HT-29 (cell line): ENCODE measurements around the gene LCP2. TPM values are rescaled to one million over a fixed set of nuclear protein-coding genes. Genes with fewer than 3 reads are reported as not detected.
"Not testable (repeated sequence)": the region's sequence is repeated elsewhere in the genome, so short reads cannot be mapped to it uniquely, and the experiment has no call there.

Experiments used
- DNase-seq: peaks from one replicate; pipeline ENCODE4 v3.0.0-alpha.2; 2015; ENCODE audit warnings: low spot score
- total RNA-seq: library from RNA; depleted of rRNA; stranded (reverse); fragments of >200 nt; shearing (Covaris generic); gene quantifications from 2 replicates; pipeline ENCODE4 v1.2.3, GENCODE V29; 2014

LCP2 gene
- total RNA-seq, 1 experiment from 2014 or later = not detected

DNA sequence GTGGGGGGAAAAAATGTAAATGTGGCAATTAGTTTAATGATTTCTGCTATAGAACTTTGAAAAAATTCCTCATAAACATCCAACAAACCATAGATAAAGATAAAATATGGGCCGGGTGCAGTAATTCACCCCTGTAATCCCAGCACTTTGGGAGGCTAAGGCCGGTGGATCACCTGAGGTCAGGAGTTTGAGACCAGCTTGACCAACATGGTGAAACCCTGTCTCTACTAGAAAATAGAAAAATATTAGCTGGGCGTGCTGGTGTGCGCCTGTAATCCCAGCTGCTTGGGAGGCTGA, 48.7 kb downstream of the LCP2 start:
- DNase-seq = not testable (repeated sequence)

DNA sequence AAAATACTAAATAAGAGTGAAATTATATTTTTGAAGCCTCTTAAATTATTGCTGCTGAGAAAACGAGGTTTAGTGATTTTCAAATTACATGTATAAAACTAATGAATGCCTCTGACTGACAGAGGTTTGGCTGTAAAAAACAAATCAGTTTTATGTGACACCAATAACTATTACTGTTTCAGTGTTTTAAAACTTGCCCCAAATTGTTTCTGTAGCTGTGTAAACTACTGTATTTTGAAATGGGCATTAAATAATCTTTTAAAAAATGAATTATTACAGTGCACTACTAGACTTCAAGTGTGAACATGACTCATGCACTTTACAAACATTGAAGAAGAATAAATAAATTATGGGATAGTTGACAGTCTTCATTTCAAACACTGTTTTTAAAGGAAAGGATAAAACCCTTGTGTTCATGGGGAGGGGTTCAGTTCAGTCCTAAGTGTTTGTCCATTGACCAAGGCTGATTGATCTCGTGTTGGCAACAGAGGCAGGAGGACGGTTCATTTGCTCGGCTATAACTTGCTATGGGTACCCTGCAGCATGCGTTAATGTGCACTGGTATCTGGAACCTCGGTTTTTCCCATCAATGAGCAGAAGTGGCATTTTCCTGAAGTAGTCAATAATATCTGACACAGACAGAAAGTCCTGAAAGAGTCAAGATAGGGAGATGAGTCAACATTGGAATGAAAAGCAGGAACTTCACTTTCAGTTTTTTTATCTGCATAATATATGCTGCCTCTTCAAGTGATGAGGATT, 49.2 kb downstream of the LCP2 start:
- no peak for DNase-seq

DNA sequence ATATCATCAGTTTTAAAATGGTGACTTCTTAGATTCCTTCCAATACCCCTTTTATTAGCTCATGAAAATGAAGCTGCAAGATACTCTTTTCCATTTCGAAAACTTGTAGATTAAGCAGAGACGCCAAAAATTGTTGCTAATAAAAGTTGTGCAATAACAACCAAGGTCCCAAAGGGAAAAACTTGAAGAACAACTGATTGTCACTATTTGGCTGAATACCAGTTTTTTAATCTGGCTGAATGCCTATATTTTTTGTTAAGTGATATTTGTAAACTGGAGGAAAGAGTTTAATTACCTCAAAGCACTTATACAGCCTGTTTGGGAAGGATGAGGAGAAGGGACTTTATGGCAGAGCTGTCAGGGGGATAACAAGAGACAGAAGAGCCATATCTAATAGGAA, 50.2 kb downstream of the LCP2 start:
- no peak for DNase-seq

DNA sequence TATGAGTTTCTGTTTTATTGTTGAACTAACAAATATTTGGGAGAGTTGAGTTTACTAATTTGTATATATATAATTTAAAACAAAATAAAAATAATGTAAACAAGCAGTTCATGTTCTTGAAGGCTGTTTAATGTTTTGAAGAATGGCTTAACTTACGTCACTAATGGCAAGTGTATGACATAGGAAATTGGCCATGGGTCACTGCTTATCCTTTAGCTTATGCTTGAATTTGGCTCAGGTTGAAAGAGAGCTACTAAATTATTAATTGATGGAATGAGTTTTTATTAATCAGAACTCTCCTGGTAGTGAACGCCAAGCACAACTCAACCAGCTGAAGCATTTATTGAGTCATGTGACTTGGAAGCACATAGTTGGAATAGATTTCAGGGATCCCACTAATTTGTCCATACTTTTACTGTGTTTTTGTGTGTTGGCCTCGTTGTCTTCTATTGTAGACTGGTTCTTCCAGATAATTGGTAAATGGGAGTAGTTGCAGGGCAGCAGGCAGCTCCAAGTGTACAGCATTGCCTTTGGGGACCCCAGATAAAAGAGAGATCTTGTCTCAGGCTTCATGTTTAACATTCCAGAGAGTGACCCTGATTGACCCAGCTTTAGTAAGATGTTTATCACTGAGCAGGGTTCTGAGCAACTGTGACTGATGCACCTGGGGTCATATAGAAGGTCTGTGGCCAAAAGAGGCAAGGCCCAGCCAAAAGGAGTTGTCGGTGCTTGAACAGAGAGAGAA, 51.3 kb downstream of the LCP2 start:
- no peak for DNase-seq

DNA sequence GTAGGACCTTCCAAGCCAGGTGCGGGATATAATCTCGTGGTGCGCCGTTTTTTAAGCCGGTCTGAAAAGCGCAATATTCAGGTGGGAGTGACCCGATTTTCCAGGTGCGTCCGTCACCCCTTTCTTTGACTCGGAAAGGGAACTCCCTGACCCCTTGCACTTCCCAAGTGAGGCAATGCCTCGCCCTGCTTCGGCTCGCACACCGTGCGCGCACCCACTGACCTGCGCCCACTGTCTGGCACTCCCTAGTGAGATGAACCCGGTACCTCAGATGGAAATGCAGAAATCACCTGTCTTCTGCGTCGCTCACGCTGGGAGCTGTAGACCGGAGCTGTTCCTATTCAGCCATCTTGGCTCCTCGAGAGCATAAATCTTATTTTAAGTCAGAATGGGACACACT, 52.1 kb downstream of the LCP2 start:
- DNase-seq = not testable (repeated sequence)

DNA sequence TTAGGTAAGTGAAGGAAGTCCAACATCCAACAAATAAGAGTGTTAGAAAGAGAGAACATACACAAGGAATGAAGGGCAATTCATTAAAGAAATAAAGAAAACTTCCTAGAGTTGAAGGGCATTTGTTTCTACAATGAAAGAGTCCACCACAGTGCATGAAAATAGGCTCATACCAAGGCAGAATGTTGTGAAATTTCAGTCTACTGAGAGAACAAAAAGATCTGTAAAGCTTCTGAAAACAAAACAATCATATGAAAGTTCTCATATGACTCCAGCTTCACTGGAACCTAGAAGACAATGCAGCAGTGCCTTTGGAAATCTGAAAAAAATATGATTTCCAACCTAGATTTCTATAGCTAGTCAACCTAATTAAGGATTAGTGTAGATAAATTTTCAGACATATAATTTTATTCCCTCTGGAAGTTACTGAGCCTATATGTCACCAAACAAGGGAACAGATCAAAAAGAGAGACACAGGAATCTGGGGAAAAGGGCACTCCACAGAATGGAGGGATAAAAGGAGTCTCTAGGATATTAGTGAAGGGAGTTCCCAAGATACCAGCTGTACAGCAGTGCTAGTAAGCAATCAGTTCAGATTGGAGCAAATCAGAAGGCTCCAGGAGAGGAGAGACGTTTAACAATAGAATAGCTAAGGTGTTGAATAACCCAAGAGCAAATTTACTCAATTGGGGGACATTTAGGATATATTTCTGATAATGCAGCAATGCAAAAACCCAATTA, 59.0 kb downstream of the LCP2 start:
- DNase-seq = no peak

DNA sequence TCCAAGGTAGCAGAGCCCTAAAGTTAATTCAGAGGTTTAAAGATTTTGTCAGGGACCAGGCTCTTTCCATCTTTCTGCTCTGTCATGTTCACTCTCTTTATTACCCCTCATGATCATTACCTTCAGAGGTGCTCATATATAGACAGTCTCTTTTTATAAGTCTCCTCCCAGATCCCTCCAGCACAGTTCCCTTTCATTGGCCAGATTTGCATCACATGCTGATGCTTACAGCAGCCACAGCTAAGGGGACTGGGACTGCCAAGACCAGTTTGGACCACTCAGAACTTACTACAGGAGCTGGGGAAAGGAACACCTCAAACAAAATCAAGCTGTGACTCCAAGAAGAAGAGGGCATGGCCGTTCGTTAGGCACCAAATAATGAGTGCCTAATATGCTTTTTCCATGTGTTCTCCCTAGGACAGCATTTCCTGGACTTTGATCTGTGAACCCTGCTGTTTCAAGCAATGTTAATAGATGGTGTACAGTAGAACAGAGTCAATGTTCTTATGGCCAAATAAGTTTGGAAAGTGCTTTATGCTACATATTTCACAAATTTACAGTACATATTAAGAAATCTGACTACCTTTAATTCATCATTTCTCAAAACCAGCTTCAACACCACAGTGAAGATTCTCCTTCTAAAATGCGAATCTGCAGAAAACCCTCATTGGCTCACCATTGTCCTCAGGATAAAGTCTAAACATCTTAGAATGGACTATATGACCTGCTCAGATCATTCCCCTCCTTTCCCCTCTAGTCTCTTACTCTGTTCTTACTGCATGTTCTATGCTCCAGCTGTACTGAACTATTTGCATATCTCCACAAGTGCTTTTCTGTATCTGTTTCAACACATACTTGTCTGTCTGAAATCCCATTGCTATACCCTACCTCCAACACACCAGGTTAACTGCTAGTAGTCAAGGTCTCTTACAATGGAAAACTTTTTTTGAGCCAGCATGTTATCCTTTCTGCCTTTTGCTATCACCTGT, 61.4 kb downstream of the LCP2 start:
- no peak for DNase-seq

DNA sequence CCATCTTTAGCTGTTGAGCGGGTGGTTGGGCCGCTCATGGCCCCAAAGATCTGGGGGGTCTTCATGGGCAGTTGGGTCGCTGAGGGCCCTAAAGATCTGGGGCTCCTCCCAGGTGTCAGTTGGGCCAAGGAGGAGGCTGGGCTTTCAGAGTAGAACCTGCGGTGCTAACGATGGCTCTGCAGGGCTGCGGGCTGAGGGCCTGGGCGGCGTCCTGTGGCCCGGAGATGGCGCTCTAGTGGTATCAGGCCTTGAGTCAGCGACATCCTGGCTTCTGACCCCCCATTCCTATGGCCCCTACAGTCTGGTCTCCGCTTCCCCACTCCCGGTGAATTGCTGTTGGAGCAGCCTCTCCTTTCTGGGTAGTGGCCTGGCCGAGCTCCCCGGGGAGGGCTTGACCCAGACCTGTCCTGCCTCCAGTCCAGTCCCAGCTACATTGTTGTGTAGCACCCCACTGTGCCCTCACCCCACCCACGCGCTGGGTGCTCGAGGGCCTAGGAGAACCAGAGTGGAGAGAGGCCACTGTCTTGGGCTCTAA, 64.2 kb downstream of the LCP2 start:
- DNase-seq = no peak

DNA sequence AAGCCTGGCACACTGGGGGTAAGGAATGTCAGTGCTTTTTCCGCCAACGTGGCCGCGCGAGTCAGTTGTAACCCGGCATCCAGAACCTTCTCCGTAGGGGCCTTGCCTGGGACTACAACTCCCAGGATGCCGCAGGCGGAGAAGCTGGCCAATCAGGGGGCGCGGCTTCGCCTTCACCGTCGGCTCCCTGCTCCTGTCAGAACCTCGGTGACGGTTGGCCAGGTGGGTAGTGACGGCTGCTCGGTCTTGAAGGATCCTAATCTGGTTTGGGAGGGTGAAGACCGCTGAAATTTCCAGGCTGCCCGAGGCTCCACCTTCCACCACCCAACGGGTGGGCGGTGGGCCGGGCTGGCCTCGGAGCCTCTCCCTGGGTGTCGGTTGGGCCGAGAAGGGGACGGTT, 64.8 kb downstream of the LCP2 start, which contains the start of gene C5orf58:
TSS of gene C5orf58 (plus strand) at position 200 of the 400 bp plus-strand sequence. CDS start 1,992 bp downstream, outside the sequence.
- DNase-seq = no peak

DNA sequence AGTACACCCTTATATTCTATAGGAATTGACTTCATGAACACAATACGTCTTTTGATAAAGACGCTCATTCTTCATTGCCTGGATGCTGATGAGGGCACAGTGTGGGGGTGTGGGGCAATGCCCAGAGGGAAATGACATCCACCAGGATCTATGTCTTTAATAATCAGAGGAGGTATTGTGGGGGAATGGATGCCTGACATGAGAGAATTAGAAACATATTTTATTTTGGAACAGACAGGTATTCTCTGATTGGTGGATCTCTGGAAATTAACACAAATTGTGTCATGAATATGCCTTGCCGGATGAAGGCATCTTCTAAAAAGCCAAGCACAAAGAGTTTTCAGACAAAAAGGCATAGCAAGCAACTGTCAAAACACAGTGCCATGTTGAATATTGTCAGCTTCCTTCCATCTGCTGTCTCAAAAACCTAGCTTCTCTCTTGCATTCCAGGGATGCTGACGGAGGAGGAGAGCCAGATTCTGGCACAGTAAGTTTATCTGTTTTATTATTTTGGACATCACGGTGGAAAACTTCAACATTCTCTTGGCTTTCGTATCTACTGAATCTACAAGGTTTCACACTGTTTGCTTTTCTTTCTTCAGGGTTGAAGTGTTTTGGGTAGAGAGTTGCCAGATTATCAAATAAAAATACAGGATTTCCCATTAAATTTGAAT, 68.7 kb downstream of the LCP2 start:
- DNase-seq = no peak

DNA sequence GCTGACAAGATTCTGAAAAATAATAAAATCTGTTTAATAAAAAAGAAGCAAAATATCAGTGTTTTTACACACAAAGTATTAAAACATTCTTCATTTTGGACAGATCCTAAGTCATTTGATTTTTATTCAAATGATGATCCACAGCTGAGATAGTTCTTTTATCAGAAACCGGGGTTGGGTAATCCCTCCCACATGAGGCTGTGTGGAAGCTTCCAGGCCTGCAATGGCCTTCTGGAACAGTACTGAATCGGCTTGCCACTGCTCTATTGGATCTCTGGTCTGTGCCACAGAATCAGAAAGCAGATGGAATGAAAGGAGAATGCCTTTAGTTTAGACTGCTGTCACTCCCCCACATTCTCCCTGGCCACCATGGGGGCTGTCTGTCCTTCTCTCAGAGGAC, 70.9 kb downstream of the LCP2 start:
- no peak for DNase-seq

DNA sequence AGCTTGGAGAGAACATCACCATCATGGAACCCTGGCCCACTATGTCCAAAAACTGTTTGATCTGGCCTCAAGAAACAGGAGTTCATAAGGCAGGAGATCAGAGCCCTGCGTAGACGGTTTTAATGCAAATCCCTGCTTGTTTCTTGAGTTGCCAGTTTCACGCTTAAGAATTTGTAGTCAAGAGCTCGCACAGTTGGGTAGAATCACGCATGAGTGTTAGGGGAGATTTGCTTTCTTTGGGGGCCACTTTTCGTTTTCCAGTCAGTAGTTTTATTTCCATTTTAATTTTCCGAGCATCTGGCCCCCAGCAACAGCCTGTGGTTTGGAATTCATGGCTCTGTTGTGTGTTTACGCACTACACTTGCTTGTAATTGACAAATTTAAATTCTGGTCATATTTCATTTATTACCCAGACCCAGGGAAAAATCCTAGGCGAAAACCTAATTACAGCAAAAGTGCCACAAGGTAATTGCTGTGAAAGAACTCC, 71.4 kb downstream of the LCP2 start:
- DNase-seq = no peak

DNA sequence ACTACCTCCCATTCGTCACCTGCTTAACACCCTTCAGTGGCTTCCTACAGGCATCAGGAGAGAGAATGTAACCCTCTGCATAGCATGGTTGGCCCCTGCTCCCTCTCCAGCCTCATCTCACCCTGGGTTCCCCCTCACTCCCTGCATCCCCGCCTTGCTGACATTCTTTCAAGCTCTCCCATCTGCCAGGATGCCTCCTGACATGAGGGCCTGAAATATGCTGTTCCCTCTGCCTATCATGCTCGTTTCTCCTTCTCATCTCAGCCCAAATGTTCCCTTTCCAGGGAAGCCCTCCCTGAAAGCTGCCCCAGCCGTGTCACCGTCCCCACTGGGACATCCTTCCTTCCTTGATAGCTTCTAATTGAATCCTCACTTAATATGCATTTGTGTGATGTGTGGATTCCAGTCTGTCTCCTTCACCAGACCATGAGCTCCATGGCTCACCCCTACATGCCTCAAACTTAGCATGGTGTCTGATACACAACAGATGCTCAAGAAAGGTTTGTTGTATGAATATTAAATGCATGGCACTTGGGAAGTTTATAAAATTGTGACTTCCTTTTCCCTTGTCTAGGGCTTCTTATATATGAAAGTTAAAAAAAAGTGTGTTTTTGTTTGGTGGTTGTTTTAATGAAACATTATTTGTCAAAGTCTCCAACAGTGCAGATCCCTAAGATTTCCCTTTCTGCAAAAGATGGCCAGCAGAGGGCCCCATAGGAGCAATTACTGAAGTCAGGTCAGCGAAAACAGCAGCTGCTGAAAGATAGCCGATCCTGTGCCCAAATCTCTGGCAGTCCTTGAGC, 72.0 kb downstream of the LCP2 start:
- peak; percentile 64 for DNase-seq

DNA sequence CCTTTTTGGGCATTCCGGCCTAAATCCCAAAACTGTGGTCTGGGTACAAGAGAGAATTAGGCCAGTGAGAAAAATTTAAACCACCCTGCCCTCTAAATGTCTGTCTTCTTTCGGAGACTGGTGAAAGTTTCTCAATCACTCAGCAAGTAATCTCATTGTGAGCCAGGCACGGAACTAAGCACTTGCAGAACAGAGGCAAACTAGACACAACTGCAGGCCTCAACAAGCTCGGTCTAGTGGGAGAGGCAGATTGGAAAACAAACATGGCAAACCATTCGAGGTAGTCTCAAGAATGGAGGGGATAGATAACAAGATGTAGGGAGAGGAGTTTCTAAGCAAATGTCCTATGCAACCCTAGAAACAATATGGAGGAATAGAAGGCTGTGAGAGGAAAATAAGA, 73.7 kb downstream of the LCP2 start:
- no peak for DNase-seq

DNA sequence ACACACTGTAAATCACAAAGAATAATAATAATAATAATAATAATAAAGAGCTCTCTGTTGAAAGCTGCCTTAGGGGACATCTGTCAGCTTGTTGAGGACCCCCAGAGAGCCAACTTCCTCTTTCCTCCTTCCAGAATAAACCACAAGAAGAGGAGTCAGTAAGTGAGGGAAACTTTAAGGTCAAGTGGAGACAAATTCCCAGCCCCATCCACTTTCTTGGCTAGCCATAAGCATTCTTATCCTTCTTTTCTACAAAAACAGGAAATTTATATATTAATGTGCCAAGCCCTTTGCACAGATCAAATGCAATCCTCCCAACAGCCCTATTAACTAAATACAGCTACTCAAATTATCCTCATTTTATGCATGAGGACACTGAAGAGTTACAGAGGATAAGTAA, 74.2 kb downstream of the LCP2 start:
- no peak for DNase-seq

DNA sequence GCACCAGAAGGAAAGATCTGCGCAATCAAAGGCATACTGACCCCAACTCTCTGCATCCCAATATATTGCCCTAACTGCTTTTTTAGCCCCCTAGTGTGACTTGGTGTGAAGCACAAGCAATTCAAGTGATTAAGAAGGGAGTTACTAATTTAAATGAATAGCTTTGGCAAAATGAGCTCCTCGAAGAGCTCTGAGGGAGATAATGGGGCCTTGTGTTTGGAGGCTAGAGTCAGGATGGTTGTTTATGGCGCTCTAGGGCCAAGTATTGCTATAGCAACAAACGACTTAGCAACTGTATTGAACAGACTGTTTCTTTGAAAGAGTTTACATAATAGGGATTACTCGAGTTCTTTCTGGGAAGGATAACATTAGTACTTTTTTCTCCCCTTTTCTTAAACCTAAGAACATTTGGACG, 76.2 kb downstream of the LCP2 start:
- no peak for DNase-seq

DNA sequence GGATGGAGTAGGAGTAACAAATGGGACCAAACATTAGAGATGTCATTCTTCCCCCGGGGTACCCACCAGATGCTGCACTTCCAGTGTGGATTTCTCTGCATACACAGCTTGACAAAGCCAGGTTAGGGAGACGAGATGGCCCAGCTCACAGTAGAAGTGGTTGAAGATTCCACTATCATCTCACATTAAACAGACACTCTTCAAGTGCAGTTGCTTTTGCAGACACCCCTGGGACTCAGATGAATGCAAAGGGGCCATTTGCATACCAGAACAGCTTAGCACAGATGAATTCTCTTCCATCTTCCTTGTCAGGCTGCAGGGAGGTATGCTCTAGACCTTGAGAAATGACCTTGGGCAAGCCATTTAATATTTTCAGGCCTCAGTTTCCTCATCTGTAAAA, 77.4 kb downstream of the LCP2 start:
- DNase-seq = no peak

DNA sequence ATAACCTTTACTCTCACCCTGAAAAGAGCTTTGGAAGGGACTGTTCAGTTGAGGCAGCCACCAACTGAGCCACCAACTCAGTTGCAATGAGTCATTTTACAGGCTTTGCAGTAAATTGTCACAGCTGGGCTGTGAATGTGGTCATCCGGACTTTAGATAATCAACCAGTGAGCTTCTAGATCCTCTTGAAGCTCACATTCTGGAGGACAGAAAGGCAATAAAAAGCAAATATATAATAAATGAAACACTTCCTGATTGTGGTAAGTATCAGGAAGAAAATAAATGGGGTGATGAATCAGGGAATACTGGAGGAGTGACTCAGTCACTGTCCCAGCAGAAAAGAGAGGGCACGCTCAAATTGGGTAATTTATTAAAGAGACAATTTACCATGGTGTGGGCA, 78.0 kb downstream of the LCP2 start:
- peak; percentile 23 for DNase-seq

DNA sequence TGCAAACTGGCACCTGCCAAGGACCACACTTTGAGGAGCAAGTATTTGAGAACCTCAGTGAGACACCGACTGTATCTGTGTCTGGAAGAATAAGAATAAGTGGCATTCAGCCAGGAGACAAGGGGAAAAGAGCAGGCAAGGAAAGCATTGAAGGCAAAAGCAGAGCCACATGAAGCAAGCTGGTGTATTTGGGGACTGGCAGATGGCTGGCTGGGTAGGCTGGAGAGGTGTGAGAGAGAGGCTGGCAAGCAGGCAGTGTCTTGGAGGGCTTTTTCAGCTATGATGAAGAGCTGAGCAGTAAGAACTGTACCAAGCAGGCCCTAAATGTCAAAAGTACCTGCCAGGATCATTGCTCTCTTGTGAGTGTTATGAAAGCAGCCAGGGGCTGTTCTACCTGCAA, 78.9 kb downstream of the LCP2 start:
- DNase-seq = no peak
